Gastrocnemius medialis (tissue), 4 donors: ENCODE measurements around the gene ZNF771. TPM values are rescaled to one million over a fixed set of nuclear protein-coding genes. Genes with fewer than 3 reads are reported as not detected.

ENCODE experiments used
- ATAC-seq, 2 donors: fragments of 150-250 bp; one replicate each; pipeline ENCODE4 v1.9.1; 2016
- DNase-seq, 2 donors: peaks; one replicate each; pipeline ENCODE4 v3.0.0-alpha.2; 2019
- H3K27ac ChIP-seq, 4 donors: fragments of 200-600 bp; sonication (generic); 1 replicate in 1 of 4; 2 replicates in 3 of 4; pipeline ENCODE4 v1.5.1; 2016 to 2018; ENCODE audit warnings: mild to moderate bottlenecking in 2 of 4, moderate library complexity in 1 of 4
- H3K27me3 ChIP-seq, 3 donors: fragments of 200-600 bp; sonication (generic) in 2 of 3; 1 replicate in 1 of 3; 2 replicates in 2 of 3; pipeline versions ENCODE4 v1.5.1 to v1.6.0; 2016 to 2019; ENCODE audit warnings: mild to moderate bottlenecking in 1 of 3, moderate library complexity in 1 of 3
- H3K36me3 ChIP-seq, 2 donors: fragments of 200-600 bp; sonication (generic) in 1 of 2; one replicate each; pipeline ENCODE4 v1.5.1; 2017 to 2018
- H3K4me1 ChIP-seq, 2 donors: fragments of 200-600 bp; sonication (generic) in 1 of 2; one replicate each; pipeline ENCODE4 v1.5.1; 2016 to 2017; ENCODE audit warnings: mild to moderate bottlenecking in 2 of 2
- H3K4me3 ChIP-seq, 4 donors: fragments of 200-600 bp; sonication (generic) in 3 of 4; 1 replicate in 1 of 4; 2 replicates in 3 of 4; pipeline ENCODE4 v1.5.1; 2016 to 2019; ENCODE audit warnings: mild to moderate bottlenecking in 2 of 4
- H3K9me3 ChIP-seq, 3 donors: fragments of 200-600 bp; sonication (generic) in 2 of 3; 1 replicate in 1 of 3; 2 replicates in 2 of 3; pipeline ENCODE4 v1.5.1; 2016 to 2019
- CTCF ChIP-seq, 5 experiments: fragments of 450-650 bp in 3 of 5; fragments of 200-600 bp in 2 of 5; sonication (generic) in 2 of 5; IDR thresholded peaks in 4 of 5; conservative IDR thresholded peaks in 1 of 5; 1 replicate in 4 of 5; 2 replicates in 1 of 5; pipeline ENCODE4 v1.5.1; 2016 to 2019; ENCODE audit warnings: antibody characterized with exemption in 5 of 5, mild to moderate bottlenecking in 3 of 5, moderate library complexity in 3 of 5
- POLR2A ChIP-seq, 2 donors: fragments of 450-650 bp; IDR thresholded peaks; one replicate each; pipeline ENCODE4 v1.6.1; 2017; ENCODE audit warnings: antibody characterized with exemption in 2 of 2, mild to moderate bottlenecking in 2 of 2, moderate library complexity in 2 of 2
- in situ Hi-C, 4 donors: fragments of 200-750 bp; cut with MboI; loops; one replicate each; pipeline versions ENCODE4 v1.15.0 to v1.8.0; 2017; ENCODE audit warnings: low sequenced_read_pairs in 4 of 4
- intact Hi-C: fragments of 100-400 bp; cut with DNase I; formaldehyde crosslinking; loops from one replicate; pipeline ENCODE4 v1.15.1; 2023; ENCODE audit warnings: low total_unique reads
- total RNA-seq, 4 donors: library from RNA; depleted of rRNA; stranded (reverse); fragments of >200 nt; gene quantifications; one replicate each; pipeline versions ENCODE4 v1.1.0 to v1.2.3, GENCODE V29; 2016

Gene ZNF771
- total RNA-seq, 4 donors from 2014 or later = 16.7 to 34.1 (median 24.7) TPM

- H3K4me1 ChIP-seq = peaks cover 20 to 21% of the 10 kb centered on the region in 2 donors
- no peaks in the 10 kb centered on the region for H3K9me3 ChIP-seq
- peak overlapping the region in 3 of 4 donors; percentile 18 to 100 (median 97) for H3K27ac ChIP-seq
- no peak for ATAC-seq
- DNase-seq = no peak
- intact Hi-C loops (loop anchor here (2.0 kb wide), 1 partner anchor 83 kb away; the partner anchor contains the start of gene ZNF768), in situ Hi-C loops (loop anchor here in 1 of 4 donors (10.0 to 25.0 kb wide), 2 partner anchors 91 to 194 kb away; partner anchors contain the start of gene ZNF747)
- H3K36me3 ChIP-seq = no peaks in the 10 kb centered on the region
- H3K27me3 ChIP-seq = no peaks in the 10 kb centered on the region
- H3K4me3 ChIP-seq = peak overlapping the region in 3 of 4 donors; percentile 12 to 95 (median 95)
- peak in 1 of 2 donors; percentile 6 for TF ChIP-seq POLR2A (IDR thresholded peaks at IDR 0.05)
- TF ChIP-seq CTCF (IDR thresholded peaks at IDR 0.05 in 4 of 5, conservative IDR thresholded peaks at IDR 0.05 in 1 of 5) = no peak
Observed at GRCh38 chr16:30443631-30444030, 36.2 kb downstream of the ZNF771 start.

- H3K4me1 ChIP-seq = peaks cover 20 to 21% of the 10 kb centered on the region in 2 donors
- peak overlapping the region; percentile 97 to 100 (median 98) for H3K27ac ChIP-seq
- H3K9me3 ChIP-seq = no peaks in the 10 kb centered on the region
- H3K4me3 ChIP-seq = peak overlapping the region; percentile 89 to 100 (median 95)
- DNase-seq = no peak
- in situ Hi-C loops = loop anchor here in 1 of 4 donors (10.0 to 25.0 kb wide), 2 partner anchors 90 to 193 kb away; partner anchors contain the start of gene ZNF747
- TF ChIP-seq POLR2A (IDR thresholded peaks at IDR 0.05) (no peak), CTCF (IDR thresholded peaks at IDR 0.05 in 4 of 5, conservative IDR thresholded peaks at IDR 0.05 in 1 of 5) (no peak)
- no peak for ATAC-seq
- no peaks in the 10 kb centered on the region for H3K36me3 ChIP-seq
- intact Hi-C loops = loop anchor here (1.0 to 2.0 kb wide), 2 partner anchors 14 to 82 kb away; partner anchors contain the start of genes DCTPP1 and ZNF768
- no peaks in the 10 kb centered on the region for H3K27me3 ChIP-seq
Observed at GRCh38 chr16:30444231-30445148, 37.1 kb downstream of the ZNF771 start.

- H3K36me3 ChIP-seq = no peaks in the 10 kb centered on the region
- H3K27me3 ChIP-seq = no peaks in the 10 kb centered on the region
- H3K27ac ChIP-seq = peak overlapping the region; percentile 97 to 100 (median 98)
- H3K4me3 ChIP-seq = peak overlapping the region; percentile 89 to 100 (median 95)
- H3K9me3 ChIP-seq = no peaks in the 10 kb centered on the region
- ATAC-seq (peak; percentile 3 to 20), DNase-seq (no peak)
- TF ChIP-seq POLR2A (IDR thresholded peaks at IDR 0.05) = no peak
- no peak for TF ChIP-seq CTCF (IDR thresholded peaks at IDR 0.05 in 4 of 5, conservative IDR thresholded peaks at IDR 0.05 in 1 of 5)
- peaks cover 20 to 21% of the 10 kb centered on the region in 2 donors for H3K4me1 ChIP-seq
- in situ Hi-C loops = loop anchor here in 1 of 4 donors (10.0 to 25.0 kb wide), 2 partner anchors 90 to 192 kb away; partner anchors contain the start of gene ZNF747
- intact Hi-C loops = loop anchor here (1.0 to 2.0 kb wide), 2 partner anchors 15 to 82 kb away; partner anchors contain the start of genes DCTPP1 and ZNF768
Observed at GRCh38 chr16:30445149-30445407, 37.7 kb downstream of the ZNF771 start.

- Histone ChIP-seq H3K4me1 (peaks cover 20 to 21% of the 10 kb centered on the region in 2 donors), H3K27me3 (no peaks in the 10 kb centered on the region), H3K4me3 (peak within 1 kb of the TSS; percentile 89 to 100 (median 95)), H3K9me3 (no peaks in the 10 kb centered on the region), H3K36me3 (no peaks in the 10 kb centered on the region), H3K27ac (peak within 1 kb of the TSS; percentile 97 to 100 (median 98))
- peak; percentile 96 for TF ChIP-seq POLR2A (IDR thresholded peaks at IDR 0.05)
- peak in 4 of 5 experiments; percentile 26 to 64 (median 44) for TF ChIP-seq CTCF (IDR thresholded peaks at IDR 0.05 in 4 of 5, conservative IDR thresholded peaks at IDR 0.05 in 1 of 5)
- intact Hi-C loops = loop anchor here (1.0 to 2.0 kb wide), 2 partner anchors 15 to 81 kb away; partner anchors contain the start of genes DCTPP1 and ZNF768
- peak; percentile 96 to 100 for DNase-seq
- ATAC-seq = peak; percentile 98
- in situ Hi-C loops = loop anchor here in 1 of 4 donors (10.0 to 25.0 kb wide), 2 partner anchors 89 to 192 kb away; partner anchors contain the start of gene ZNF747
Observed at GRCh38 chr16:30445408-30446202, 38.2 kb downstream of the ZNF771 start, which contains the start of gene SEPHS2. TSS of gene SEPHS2 (minus strand) at chr16:30445874. CDS start at chr16:30445727, 147 bp downstream.
